Calu3 (cell line): ENCODE measurements around the gene SLC16A3. TPM values are rescaled to one million over a fixed set of nuclear protein-coding genes. Genes with fewer than 3 reads are reported as not detected.

Source experiments
- BruUV-seq: library from RNA; stranded (reverse); fragments of 400-500 nt; replicated peaks from 2 replicates; lab custom pipeline; 2021; lab: Mats Ljungman, UMichigan
- CTCF ChIA-PET: fragments of 300-600 bp; sonication (Branson Sonifier 250); formaldehyde crosslinking; loops from one replicate; lab custom pipeline; 2022; ENCODE audit warnings: antibody characterized with exemption; lab: Charles Lee
- DNase-seq: peaks from one replicate; pipeline ENCODE4 v3.0.0; 2022
- H3K27ac Mint-ChIP-seq: one replicate; pipeline ENCODE4 v1.8.0; 2022; ENCODE audit warnings: mixed read lengths; ENCODE audit not compliant: unreplicated experiment
- H3K27me3 Mint-ChIP-seq: one replicate; pipeline ENCODE4 v1.8.0; 2022; ENCODE audit warnings: mixed read lengths; ENCODE audit not compliant: unreplicated experiment
- H3K36me3 Mint-ChIP-seq: one replicate; pipeline ENCODE4 v1.8.0; 2022; ENCODE audit warnings: mild to moderate bottlenecking, moderate library complexity, mixed read lengths; ENCODE audit not compliant: insufficient read depth, unreplicated experiment
- H3K4me1 Mint-ChIP-seq: one replicate; pipeline ENCODE4 v1.8.0; 2022; ENCODE audit warnings: mild to moderate bottlenecking, low read depth, mixed read lengths; ENCODE audit not compliant: unreplicated experiment
- H3K4me3 Mint-ChIP-seq: one replicate; pipeline ENCODE4 v1.8.0; 2022; ENCODE audit warnings: mild to moderate bottlenecking, low read depth, moderate library complexity, mixed read lengths; ENCODE audit not compliant: unreplicated experiment
- H3K9me3 Mint-ChIP-seq: one replicate; pipeline ENCODE4 v1.8.0; 2022; ENCODE audit warnings: low read depth, mixed read lengths; ENCODE audit not compliant: unreplicated experiment
- CTCF ChIP-seq: fragments of 200-600 bp; IDR thresholded peaks from one replicate; pipeline ENCODE4 v1.8.0; 2022; ENCODE audit warnings: antibody characterized with exemption; ENCODE audit not compliant: unreplicated experiment
- intact Hi-C: fragments of 100-400 bp; cut with micrococcal nuclease; formaldehyde crosslinking; loops from one replicate; pipeline ENCODE4 v1.10.0; 2022; ENCODE audit not compliant: unreplicated experiment
- total RNA-seq: library from RNA; stranded (reverse); gene quantifications from 2 replicates; pipeline ENCODE4 v1.2.3, GENCODE V29; 2022

SLC16A3 gene
- total RNA-seq, 1 experiment from 2014 or later, result 47.2 TPM

- no TSS peak for BruUV-seq
- Mint-ChIP-seq H3K27me3 (no peaks in the 10 kb centered on the region), H3K4me1 (no peaks in the 10 kb centered on the region), H3K9me3 (no peaks in the 10 kb centered on the region), H3K4me3 (no peak overlapping the region), H3K36me3 (peaks cover 37% of the 10 kb centered on the region), H3K27ac (no peak overlapping the region)
- intact Hi-C loops, result no loop called here
- CTCF ChIA-PET, result no interaction called here
- DNase-seq, result no peak
- TF ChIP-seq CTCF, result no peak
Measured at GRCh38 chr17:82193520-82194220, 35.2 kb upstream of the SLC16A3 start.

DNA sequence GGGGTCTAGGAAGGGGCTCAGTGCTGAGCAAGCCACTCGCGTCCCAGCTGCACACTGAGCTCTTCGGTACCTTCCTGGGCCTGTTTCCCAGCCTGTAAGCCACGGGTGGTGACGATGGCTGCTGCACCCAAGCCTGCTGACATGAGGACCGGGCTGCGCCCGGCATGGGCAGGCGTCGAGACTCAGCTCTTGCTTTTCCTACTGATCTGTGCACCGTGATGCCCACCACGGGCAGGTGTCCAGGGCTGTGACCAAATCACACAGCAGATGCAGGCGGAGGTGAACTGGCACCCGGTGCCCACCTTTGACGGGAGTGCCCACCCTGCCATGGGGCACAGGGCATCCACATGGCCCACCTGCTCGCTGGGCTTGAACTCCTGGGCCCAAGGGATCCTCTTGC, 34.1 kb upstream of the SLC16A3 start:
- DNase-seq, result no peak
- no peaks in the 10 kb centered on the region for H3K27me3 Mint-ChIP-seq
- H3K9me3 Mint-ChIP-seq, result no peaks in the 10 kb centered on the region
- BruUV-seq, result no TSS peak
- H3K36me3 Mint-ChIP-seq, result peaks cover 37% of the 10 kb centered on the region
- no peak overlapping the region for H3K27ac Mint-ChIP-seq
- TF ChIP-seq CTCF, result no peak
- H3K4me1 Mint-ChIP-seq, result no peaks in the 10 kb centered on the region
- no peak overlapping the region for H3K4me3 Mint-ChIP-seq
- CTCF ChIA-PET, result no interaction called here
- intact Hi-C loops, result no loop called here

- BruUV-seq, result no TSS peak
- CTCF ChIA-PET, result no interaction called here
- no peaks in the 10 kb centered on the region for H3K9me3 Mint-ChIP-seq
- no peaks in the 10 kb centered on the region for H3K4me1 Mint-ChIP-seq
- no peak overlapping the region for H3K4me3 Mint-ChIP-seq
- DNase-seq, result no peak
- no peak for TF ChIP-seq CTCF
- intact Hi-C loops, result no loop called here
- H3K36me3 Mint-ChIP-seq, result peaks cover 33% of the 10 kb centered on the region
- no peak overlapping the region for H3K27ac Mint-ChIP-seq
- H3K27me3 Mint-ChIP-seq, result no peaks in the 10 kb centered on the region
Measured at GRCh38 chr17:82195675-82196672, 32.9 kb upstream of the SLC16A3 start.

- intact Hi-C loops, result no loop called here
- no peak for TF ChIP-seq CTCF
- Mint-ChIP-seq H3K4me3 (no peak overlapping the region), H3K4me1 (no peaks in the 10 kb centered on the region), H3K27ac (no peak overlapping the region), H3K27me3 (no peaks in the 10 kb centered on the region), H3K36me3 (peaks cover 35% of the 10 kb centered on the region), H3K9me3 (no peaks in the 10 kb centered on the region)
- BruUV-seq, result no TSS peak
- no peak for DNase-seq
- CTCF ChIA-PET, result no interaction called here
Measured at GRCh38 chr17:82198092-82198491, 30.8 kb upstream of the SLC16A3 start.
